PFSK-1 (cell line): ENCODE measurements around the gene LYSET.

Source experiments
- FOXP2 ChIP-seq: optimal IDR thresholded peaks from 2 replicates; pipeline ENCODE3; 2011; ENCODE audit warnings: borderline replicate concordance, control low read depth, inconsistent platforms; ENCODE audit not compliant: insufficient read depth; ENCODE audit errors: extremely low read length, extremely low read depth
- POLR2AphosphoS5 ChIP-seq: IDR thresholded peaks from 2 replicates; pipeline ENCODE4 v1.6.1; 2012; ENCODE audit warnings: low read depth, mild to moderate bottlenecking, control low read depth, low read length, moderate library complexity
- SIN3A ChIP-seq: IDR thresholded peaks from 2 replicates; pipeline ENCODE4 v1.6.1; 2012; ENCODE audit warnings: mild to moderate bottlenecking, low read length, moderate library complexity, borderline replicate concordance; ENCODE audit not compliant: insufficient read depth
- TAF1 ChIP-seq: IDR thresholded peaks from 2 replicates; pipeline ENCODE4 v1.6.1; 2012; ENCODE audit warnings: low read length, control low read depth, borderline replicate concordance; ENCODE audit not compliant: insufficient read depth
- TF ChIP-seq, protein P1 (sequence below), 2 experiments: IDR thresholded peaks; 2 replicates each; pipeline versions ENCODE4 v1.6.1 to v1.8.0; 2011 to 2012; ENCODE audit warnings: low read depth in 2 of 2, low read length in 2 of 2, control low read depth in 1 of 2, inconsistent platforms in 1 of 2, mild to moderate bottlenecking in 1 of 2, moderate library complexity in 1 of 2; ENCODE audit not compliant: insufficient read depth in 1 of 2

- TF ChIP-seq POLR2AphosphoS5: no peak
- TF ChIP-seq TAF1: no peak
- TF ChIP-seq, protein P1, sequence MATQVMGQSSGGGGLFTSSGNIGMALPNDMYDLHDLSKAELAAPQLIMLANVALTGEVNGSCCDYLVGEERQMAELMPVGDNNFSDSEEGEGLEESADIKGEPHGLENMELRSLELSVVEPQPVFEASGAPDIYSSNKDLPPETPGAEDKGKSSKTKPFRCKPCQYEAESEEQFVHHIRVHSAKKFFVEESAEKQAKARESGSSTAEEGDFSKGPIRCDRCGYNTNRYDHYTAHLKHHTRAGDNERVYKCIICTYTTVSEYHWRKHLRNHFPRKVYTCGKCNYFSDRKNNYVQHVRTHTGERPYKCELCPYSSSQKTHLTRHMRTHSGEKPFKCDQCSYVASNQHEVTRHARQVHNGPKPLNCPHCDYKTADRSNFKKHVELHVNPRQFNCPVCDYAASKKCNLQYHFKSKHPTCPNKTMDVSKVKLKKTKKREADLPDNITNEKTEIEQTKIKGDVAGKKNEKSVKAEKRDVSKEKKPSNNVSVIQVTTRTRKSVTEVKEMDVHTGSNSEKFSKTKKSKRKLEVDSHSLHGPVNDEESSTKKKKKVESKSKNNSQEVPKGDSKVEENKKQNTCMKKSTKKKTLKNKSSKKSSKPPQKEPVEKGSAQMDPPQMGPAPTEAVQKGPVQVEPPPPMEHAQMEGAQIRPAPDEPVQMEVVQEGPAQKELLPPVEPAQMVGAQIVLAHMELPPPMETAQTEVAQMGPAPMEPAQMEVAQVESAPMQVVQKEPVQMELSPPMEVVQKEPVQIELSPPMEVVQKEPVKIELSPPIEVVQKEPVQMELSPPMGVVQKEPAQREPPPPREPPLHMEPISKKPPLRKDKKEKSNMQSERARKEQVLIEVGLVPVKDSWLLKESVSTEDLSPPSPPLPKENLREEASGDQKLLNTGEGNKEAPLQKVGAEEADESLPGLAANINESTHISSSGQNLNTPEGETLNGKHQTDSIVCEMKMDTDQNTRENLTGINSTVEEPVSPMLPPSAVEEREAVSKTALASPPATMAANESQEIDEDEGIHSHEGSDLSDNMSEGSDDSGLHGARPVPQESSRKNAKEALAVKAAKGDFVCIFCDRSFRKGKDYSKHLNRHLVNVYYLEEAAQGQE (IDR thresholded peaks at IDR 0.05; ENCODE audit: insufficient read depth in 1 of 2, low read depth in 2 of 2, low read length in 2 of 2): no peak
- no peak for TF ChIP-seq SIN3A
- no peak for TF ChIP-seq FOXP2
Observed at GRCh38 chr14:93171376-93171775, 13.7 kb upstream of the LYSET start.
